ENCODE measurements around the gene EDC4. TPM values are rescaled to one million over a fixed set of nuclear protein-coding genes. Genes with fewer than 3 reads are reported as not detected.
A peak's percentile ranks its signal among the peaks of the same experiment; 100 is the strongest.

EDC4 gene
- total RNA-seq, 2 experiments from 2014 or later, result 134 to 145 TPM

GRCh38 chr16:67845291-67846062, 27.4 kb upstream of the EDC4 start:
- CTCF ChIA-PET, result interaction anchor here (0.9 to 4.9 kb wide), 3 partner anchors 12 to 195 kb away, joined by 3 to 41 read pairs (median 4); no protein-coding TSS in a partner anchor
- peaks cover 71% of the 10 kb centered on the region for H3K4me1 ChIP-seq (ENCODE audit: insufficient read depth, low read length)
- TF ChIP-seq CTCF (IDR thresholded peaks at IDR 0.05), result no peak
- Mint-ChIP-seq H3K9me3 (no peaks in the 10 kb centered on the region), H3K27ac (peak overlapping the region; percentile 95), H3K4me1 (ENCODE audit: low read depth) (peaks cover 55% of the 10 kb centered on the region), H3K36me3 (ENCODE audit: low read depth) (peaks cover 30% of the 10 kb centered on the region), H3K4me3 (peak overlapping the region; percentile 86), H3K27me3 (no peaks in the 10 kb centered on the region)
- H3K9me3 ChIP-seq (ENCODE audit: control insufficient read depth in 1 of 2, insufficient read depth in 1 of 2, low read length in 2 of 2), result no peaks in the 10 kb centered on the region
- peak in 1 of 14 experiments; percentile 22 for DNase-seq
- H3K36me3 ChIP-seq (ENCODE audit: insufficient read depth, low read length), result peaks cover 12% of the 10 kb centered on the region
- POLR2A ChIA-PET, result interaction anchor here (0.8 to 3.0 kb wide), 11 partner anchors 12 to 239 kb away, joined by 3 to 26 read pairs (median 7); partner anchors contain the start of genes ACD, EDC4, NFATC3 and PSMB10
- peak overlapping the region; percentile 91 for H3K4me3 ChIP-seq (ENCODE audit: low read length)
- ATAC-seq (ENCODE audit: poor library complexity), result no peak
- H3K27ac ChIP-seq (ENCODE audit: low read depth in 1 of 2, low read length in 2 of 2), result peak overlapping the region; percentile 85 to 92
- intact Hi-C loops (cut with DNase I, micrococcal nuclease), result loop anchor here (1.0 to 10.0 kb wide), 7 partner anchors 12 to 621 kb away; partner anchors contain the start of genes RANBP10 (in 2 of the 2), TSNAXIP1 (in 2 of the 2), C16orf86 (in 1 of the 2) and ENKD1 (in 1 of the 2)
- H3K27me3 ChIP-seq (ENCODE audit: control insufficient read depth in 1 of 2, insufficient read depth in 2 of 2, low read length in 2 of 2), result no peaks in the 10 kb centered on the region

GRCh38 chr16:67846063-67846319, 26.9 kb upstream of the EDC4 start:
- Histone ChIP-seq H3K36me3 (ENCODE audit: insufficient read depth, low read length) (peaks cover 12% of the 10 kb centered on the region), H3K4me3 (ENCODE audit: low read length) (peak overlapping the region; percentile 91), H3K9me3 (ENCODE audit: control insufficient read depth in 1 of 2, insufficient read depth in 1 of 2, low read length in 2 of 2) (no peaks in the 10 kb centered on the region), H3K27me3 (ENCODE audit: control insufficient read depth in 1 of 2, insufficient read depth in 2 of 2, low read length in 2 of 2) (no peaks in the 10 kb centered on the region), H3K27ac (ENCODE audit: low read depth in 1 of 2, low read length in 2 of 2) (peak overlapping the region; percentile 85 to 92), H3K4me1 (ENCODE audit: insufficient read depth, low read length) (peaks cover 71% of the 10 kb centered on the region)
- peaks cover 55% of the 10 kb centered on the region for H3K4me1 Mint-ChIP-seq (ENCODE audit: low read depth)
- H3K27ac Mint-ChIP-seq, result peak overlapping the region; percentile 95
- H3K9me3 Mint-ChIP-seq, result no peaks in the 10 kb centered on the region
- H3K36me3 Mint-ChIP-seq (ENCODE audit: low read depth), result peaks cover 30% of the 10 kb centered on the region
- no peak for DNase-seq
- intact Hi-C loops (cut with DNase I, micrococcal nuclease), result loop anchor here (1.0 to 10.0 kb wide), 7 partner anchors 13 to 621 kb away; partner anchors contain the start of genes RANBP10 (in 2 of the 2), TSNAXIP1 (in 2 of the 2), C16orf86 (in 1 of the 2) and ENKD1 (in 1 of the 2)
- ATAC-seq (ENCODE audit: poor library complexity), result no peak
- no peak for TF ChIP-seq CTCF (IDR thresholded peaks at IDR 0.05)
- ChIA-PET CTCF (interaction anchor here (0.9 to 4.9 kb wide), 3 partner anchors 27 to 195 kb away, joined by 3 to 41 read pairs (median 3); partner anchors contain the start of gene EDC4), POLR2A (interaction anchor here (0.6 to 3.0 kb wide), 12 partner anchors 12 to 367 kb away, joined by 3 to 26 read pairs (median 4); partner anchors contain the start of genes ACD, EDC4, NFATC3 and PSMB10)
- peak overlapping the region; percentile 86 for H3K4me3 Mint-ChIP-seq
- no peaks in the 10 kb centered on the region for H3K27me3 Mint-ChIP-seq

- TF ChIP-seq CTCF (IDR thresholded peaks at IDR 0.05), result no peak
- peaks cover 30% of the 10 kb centered on the region for H3K36me3 Mint-ChIP-seq (ENCODE audit: low read depth)
- H3K4me3 Mint-ChIP-seq, result peak within 1 kb of the TSS; percentile 91
- Histone ChIP-seq H3K4me1 (ENCODE audit: insufficient read depth, low read length) (peaks cover 67% of the 10 kb centered on the region), H3K4me3 (ENCODE audit: low read length) (peak within 1 kb of the TSS; percentile 91), H3K36me3 (ENCODE audit: insufficient read depth, low read length) (peaks cover 12% of the 10 kb centered on the region), H3K9me3 (ENCODE audit: control insufficient read depth in 1 of 2, insufficient read depth in 1 of 2, low read length in 2 of 2) (no peaks in the 10 kb centered on the region), H3K27ac (ENCODE audit: low read depth in 1 of 2, low read length in 2 of 2) (peak within 1 kb of the TSS; percentile 85 to 92), H3K27me3 (ENCODE audit: control insufficient read depth in 1 of 2, insufficient read depth in 2 of 2, low read length in 2 of 2) (no peaks in the 10 kb centered on the region)
- POLR2A ChIA-PET, result interaction anchor here (0.6 to 3.0 kb wide), 14 partner anchors 13 to 368 kb away, joined by 3 to 26 read pairs (median 4); partner anchors contain the start of genes ACD, CTCF, EDC4 and NFATC3
- intact Hi-C loops (cut with DNase I, micrococcal nuclease), result loop anchor here (1.0 to 10.0 kb wide), 8 partner anchors 13 to 622 kb away; partner anchors contain the start of genes RANBP10 (in 2 of the 2), TSNAXIP1 (in 2 of the 2), C16orf86 (in 1 of the 2) and ENKD1 (in 1 of the 2)
- peak; percentile 62 for ATAC-seq (ENCODE audit: poor library complexity)
- H3K27ac Mint-ChIP-seq, result peak within 1 kb of the TSS; percentile 95
- peaks cover 53% of the 10 kb centered on the region for H3K4me1 Mint-ChIP-seq (ENCODE audit: low read depth)
- CTCF ChIA-PET, result interaction anchor here (0.9 to 4.9 kb wide), 3 partner anchors 27 to 194 kb away, joined by 3 to 41 read pairs (median 3); partner anchors contain the start of gene EDC4
- no peaks in the 10 kb centered on the region for H3K9me3 Mint-ChIP-seq
- H3K27me3 Mint-ChIP-seq, result no peaks in the 10 kb centered on the region
- peak; percentile 88 to 97 (median 94) for DNase-seq
Measured at GRCh38 chr16:67846320-67847063, 26.4 kb upstream of the EDC4 start, which contains the start of gene NUTF2. NUTF2 (plus strand) TSS chr16:67846933; CDS start chr16:67865131, 18,198 bp downstream.
